Panc1 (cell line): ENCODE data around the gene KRIT1.

Experiments
- CTCF ChIP-seq: fragments of 450-650 bp; IDR thresholded peaks from 2 replicates; pipeline ENCODE4 v1.5.1; 2017; ENCODE audit warnings: mild to moderate bottlenecking
- POLR2AphosphoS5 ChIP-seq: IDR thresholded peaks from 2 replicates; pipeline ENCODE4 v1.6.1; 2012; ENCODE audit warnings: mild to moderate bottlenecking, low read depth, low read length, moderate library complexity
- REST ChIP-seq, 2 experiments: IDR thresholded peaks; 2 replicates each; pipeline ENCODE4 v1.6.1; 2011 to 2012; ENCODE audit warnings: low read depth in 2 of 2, control low read depth in 1 of 2, low read length in 1 of 2, mild to moderate bottlenecking in 1 of 2, moderate library complexity in 1 of 2; ENCODE audit not compliant: insufficient read depth in 1 of 2
- SIN3A ChIP-seq: IDR thresholded peaks from 2 replicates; pipeline ENCODE4 v1.6.1; 2012; ENCODE audit warnings: low read depth, mild to moderate bottlenecking, low read length, moderate library complexity, borderline replicate concordance; ENCODE audit not compliant: insufficient read depth
- TCF7L2 ChIP-seq: IDR thresholded peaks from 2 replicates; pipeline ENCODE4 v1.6.1; 2011; ENCODE audit warnings: mild to moderate bottlenecking, low read depth, low read length, inconsistent platforms

DNA sequence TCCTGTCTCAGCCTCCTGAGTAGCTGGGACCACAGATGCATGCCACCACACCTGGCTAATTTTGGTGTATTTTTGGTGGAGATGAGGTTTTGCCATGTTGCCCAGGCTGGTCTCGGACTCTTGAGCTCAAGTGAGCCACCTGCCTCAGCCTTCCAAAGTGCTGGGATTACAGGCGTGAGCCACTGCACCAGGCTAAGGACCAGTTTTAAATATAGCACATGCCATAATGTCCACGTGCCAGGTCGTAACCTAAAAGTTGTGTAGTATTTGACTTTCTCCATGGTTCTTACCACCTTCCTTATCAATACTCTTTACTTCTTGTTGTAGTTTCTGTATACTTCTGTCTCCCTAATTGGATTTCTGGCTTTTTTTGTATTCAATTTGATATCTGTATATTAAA, 13.3 kb upstream of the KRIT1 start:
- no peak for TF ChIP-seq CTCF
- no peak for TF ChIP-seq SIN3A
- no peak for TF ChIP-seq TCF7L2
- TF ChIP-seq REST (IDR thresholded peaks at IDR 0.05; ENCODE audit: insufficient read depth in 1 of 2, low read depth in 2 of 2, low read length in 1 of 2): no peak
- TF ChIP-seq POLR2AphosphoS5: no peak
